Measurements from ENCODE around the gene MAST4.
"Not testable (repeated sequence)": the region's sequence is repeated elsewhere in the genome, so short reads cannot be mapped to it uniquely, and the experiment has no call there.

DNA sequence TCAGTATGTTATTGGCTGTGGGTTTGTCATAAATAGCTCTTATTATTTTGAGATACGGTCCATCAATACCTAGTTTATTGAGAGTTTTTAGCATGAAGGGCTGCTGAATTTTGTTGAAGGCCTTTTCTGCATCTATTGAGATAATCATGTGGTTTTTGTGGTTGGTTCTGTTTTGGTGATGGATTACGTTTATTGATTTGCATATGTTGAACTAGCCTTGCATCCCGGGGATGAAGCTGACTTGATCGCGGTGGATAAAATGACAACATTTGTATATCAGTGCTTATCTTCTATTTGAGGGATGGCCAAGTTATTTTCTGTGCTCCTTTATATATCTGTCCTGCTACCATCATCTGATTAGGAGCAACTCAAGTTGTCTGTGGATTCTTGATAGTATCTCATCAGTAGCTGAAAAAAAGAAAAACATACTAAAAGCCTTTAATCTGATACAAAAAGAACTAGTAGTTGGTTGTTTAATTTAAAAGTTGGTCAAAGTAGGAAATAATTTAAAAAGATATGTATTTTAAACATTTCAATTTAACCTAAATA is 531.2 kb downstream of the MAST4 start:
- TF ChIP-seq, protein P1, sequence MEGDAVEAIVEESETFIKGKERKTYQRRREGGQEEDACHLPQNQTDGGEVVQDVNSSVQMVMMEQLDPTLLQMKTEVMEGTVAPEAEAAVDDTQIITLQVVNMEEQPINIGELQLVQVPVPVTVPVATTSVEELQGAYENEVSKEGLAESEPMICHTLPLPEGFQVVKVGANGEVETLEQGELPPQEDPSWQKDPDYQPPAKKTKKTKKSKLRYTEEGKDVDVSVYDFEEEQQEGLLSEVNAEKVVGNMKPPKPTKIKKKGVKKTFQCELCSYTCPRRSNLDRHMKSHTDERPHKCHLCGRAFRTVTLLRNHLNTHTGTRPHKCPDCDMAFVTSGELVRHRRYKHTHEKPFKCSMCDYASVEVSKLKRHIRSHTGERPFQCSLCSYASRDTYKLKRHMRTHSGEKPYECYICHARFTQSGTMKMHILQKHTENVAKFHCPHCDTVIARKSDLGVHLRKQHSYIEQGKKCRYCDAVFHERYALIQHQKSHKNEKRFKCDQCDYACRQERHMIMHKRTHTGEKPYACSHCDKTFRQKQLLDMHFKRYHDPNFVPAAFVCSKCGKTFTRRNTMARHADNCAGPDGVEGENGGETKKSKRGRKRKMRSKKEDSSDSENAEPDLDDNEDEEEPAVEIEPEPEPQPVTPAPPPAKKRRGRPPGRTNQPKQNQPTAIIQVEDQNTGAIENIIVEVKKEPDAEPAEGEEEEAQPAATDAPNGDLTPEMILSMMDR (IDR thresholded peaks at IDR 0.05) = not testable (repeated sequence)
- not testable (repeated sequence) for TF ChIP-seq EZH2 (IDR thresholded peaks at IDR 0.05)

Data from neural progenitor cell (in vitro differentiated cells).